DND-41 (cell line): ENCODE results near the gene CD79B.

Experiments
- ATAC-seq: fragments of 200-7000 bp; cut with Tn5 transposase; 3 replicates; pipeline ENCODE4 v1.9.1; 2021; ENCODE audit warnings: low read depth; ENCODE audit not compliant: insufficient read depth
- DNase-seq: peaks from one replicate; pipeline ENCODE4 v3.0.0-alpha.2; 2020
- H2AFZ ChIP-seq: 2 replicates; pipeline ENCODE4 v1.6.0; 2012; ENCODE audit warnings: low read depth, low read length
- H3K27ac ChIP-seq: 2 replicates; pipeline ENCODE4 v1.5.1; 2012; ENCODE audit warnings: low read length, inconsistent platforms
- H3K27me3 ChIP-seq: fragments of 200-600 bp; sonication (generic); 2 replicates; pipeline ENCODE4 v1.6.0; 2012; ENCODE audit warnings: low read length, mild to moderate bottlenecking, inconsistent platforms; ENCODE audit not compliant: insufficient read depth, poor library complexity
- H3K36me3 ChIP-seq: 2 replicates; pipeline ENCODE4 v1.5.1; 2012; ENCODE audit warnings: low read length, inconsistent platforms; ENCODE audit not compliant: insufficient read depth
- H3K4me1 ChIP-seq: 2 replicates; pipeline ENCODE4 v1.5.1; 2012; ENCODE audit warnings: mild to moderate bottlenecking, low read length; ENCODE audit not compliant: insufficient read depth
- H3K4me2 ChIP-seq: 2 replicates; pipeline ENCODE4 v1.6.0; 2012; ENCODE audit warnings: mild to moderate bottlenecking, moderate library complexity, low read length, inconsistent platforms; ENCODE audit not compliant: insufficient read depth
- H3K4me3 ChIP-seq, 2 experiments: fragments of 200-600 bp in 1 of 2; shearing (Covaris generic) in 1 of 2; 2 replicates each; pipeline ENCODE4 v1.5.1; 2012 to 2016; ENCODE audit warnings: inconsistent platforms in 2 of 2, low read length in 2 of 2, mild to moderate bottlenecking in 2 of 2, low read depth in 1 of 2, moderate library complexity in 1 of 2
- H3K79me2 ChIP-seq: 2 replicates; pipeline ENCODE4 v1.6.0; 2012; ENCODE audit warnings: low read length, inconsistent platforms; ENCODE audit not compliant: insufficient read depth
- H3K9ac ChIP-seq: 2 replicates; pipeline ENCODE4 v1.6.0; 2012; ENCODE audit warnings: low read depth, mild to moderate bottlenecking, inconsistent platforms, low read length, moderate library complexity
- H3K9me3 ChIP-seq: 2 replicates; pipeline ENCODE4 v1.5.1; 2012; ENCODE audit warnings: low read length, moderate library complexity, mild to moderate bottlenecking, inconsistent platforms; ENCODE audit not compliant: insufficient read depth, severe bottlenecking
- H4K20me1 ChIP-seq: 2 replicates; pipeline ENCODE4 v1.6.0; 2012; ENCODE audit warnings: low read length; ENCODE audit not compliant: insufficient read depth
- CTCF ChIP-seq: IDR thresholded peaks from 2 replicates; pipeline ENCODE4 v1.5.1; 2012; ENCODE audit warnings: borderline replicate concordance, low read length, moderate library complexity, mild to moderate bottlenecking; ENCODE audit not compliant: poor library complexity, severe bottlenecking; ENCODE audit errors: extremely low read depth
- EZH2 ChIP-seq: IDR thresholded peaks from 3 replicates; pipeline ENCODE4 v1.6.1; 2012; ENCODE audit warnings: borderline replicate concordance, low read depth, mild to moderate bottlenecking, moderate library complexity, low read length, inconsistent platforms; ENCODE audit not compliant: severe bottlenecking

CD79B gene

GRCh38 chr17:63914471-63914870 is 17.7 kb downstream of the CD79B start:
- Histone ChIP-seq H2AFZ (no peak overlapping the region), H3K4me1 (0 out of 2 replicates have a peak, but pooled peaks cover 2% of the 10 kb centered on the region), H3K27me3 (peaks cover 2% of the 10 kb centered on the region), H3K36me3 (no peaks in the 10 kb centered on the region), H3K4me3 (no peak overlapping the region), H3K9me3 (no peaks in the 10 kb centered on the region), H3K79me2 (no peaks in the 10 kb centered on the region), H3K9ac (no peak overlapping the region), H3K27ac (no peak overlapping the region), H3K4me2 (no peak overlapping the region), H4K20me1 (no peaks in the 10 kb centered on the region)
- no peak for TF ChIP-seq EZH2
- TF ChIP-seq CTCF, result no peak
- DNase-seq, result no peak
- ATAC-seq, result no peak

GRCh38 chr17:63911657-63912100 is 20.5 kb downstream of the CD79B start:
- no peaks in the 10 kb centered on the region for H3K9me3 ChIP-seq
- ATAC-seq (peak; percentile 85), DNase-seq (peak; percentile 73)
- no peak overlapping the region for H3K27ac ChIP-seq
- H3K79me2 ChIP-seq, result no peaks in the 10 kb centered on the region
- no peaks in the 10 kb centered on the region for H3K36me3 ChIP-seq
- TF ChIP-seq CTCF, result peak; percentile 72
- no peak for TF ChIP-seq EZH2
- no peak overlapping the region for H3K4me3 ChIP-seq
- H3K4me1 ChIP-seq, result no peaks in the 10 kb centered on the region
- no peak overlapping the region for H3K4me2 ChIP-seq
- no peak overlapping the region for H3K9ac ChIP-seq
- H3K27me3 ChIP-seq, result peaks cover 2% of the 10 kb centered on the region
- no peaks in the 10 kb centered on the region for H4K20me1 ChIP-seq
- H2AFZ ChIP-seq, result no peak overlapping the region

- H3K9me3 ChIP-seq, result no peaks in the 10 kb centered on the region
- no peaks in the 10 kb centered on the region for H4K20me1 ChIP-seq
- no peak within 1 kb of the TSS for H3K4me2 ChIP-seq
- H3K36me3 ChIP-seq, result no peaks in the 10 kb centered on the region
- no peaks in the 10 kb centered on the region for H3K27me3 ChIP-seq
- no peaks in the 10 kb centered on the region for H3K79me2 ChIP-seq
- H3K4me1 ChIP-seq, result no peaks in the 10 kb centered on the region
- ATAC-seq (no peak), DNase-seq (no peak)
- TF ChIP-seq CTCF (no peak), EZH2 (no peak)
- H2AFZ ChIP-seq, result no peak within 1 kb of the TSS
- H3K27ac ChIP-seq, result no peak within 1 kb of the TSS
- H3K4me3 ChIP-seq, result no peak within 1 kb of the TSS
- no peak within 1 kb of the TSS for H3K9ac ChIP-seq
These were observed 21.0 kb downstream of the CD79B start, which contains the start of gene CSHL1 for GRCh38 chr17:63911041-63911635. CSHL1 (minus strand) TSS chr17:63911258; CDS start chr17:63911196, 62 bp downstream.
